ENCODE data around the gene UPK1A.

- TF ChIP-seq POLR2A (IDR thresholded peaks at IDR 0.05) (no peak), CTCF (IDR thresholded peaks at IDR 0.05) (no peak)
Measured at GRCh38 chr19:35693422-35693821, 27.1 kb downstream of the UPK1A start.
